Spleen (tissue), 7 donors: Measurements from ENCODE around the gene C11orf65.

Source experiments
- CTCF ChIP-seq, 11 experiments: fragments of 200-600 bp in 7 of 11; fragments of 450-650 bp in 4 of 11; sonication (generic) in 4 of 11; IDR thresholded peaks in 8 of 11; conservative IDR thresholded peaks in 3 of 11; 1 replicate in 7 of 11; 2 replicates in 4 of 11; pipeline versions ENCODE4 v1.4.0 to v1.8.0; 2016 to 2021; ENCODE audit warnings: antibody characterized with exemption in 11 of 11, inconsistent platforms in 4 of 11, mild to moderate bottlenecking in 1 of 11
- POLR2AphosphoS5 ChIP-seq, 3 donors: sonication (generic); formaldehyde crosslinking; IDR thresholded peaks; one replicate each; pipeline ENCODE4 v1.5.1; 2017; ENCODE audit warnings: antibody characterized with exemption in 3 of 3
- donor health status: DM: no; HTN: no; CAD: no; lungs with moderate emphysema.
- donor health status: DM: no; HTN: no; CAD: no.
- donor health status: DM: no; HTN: no; CAD: no.

DNA sequence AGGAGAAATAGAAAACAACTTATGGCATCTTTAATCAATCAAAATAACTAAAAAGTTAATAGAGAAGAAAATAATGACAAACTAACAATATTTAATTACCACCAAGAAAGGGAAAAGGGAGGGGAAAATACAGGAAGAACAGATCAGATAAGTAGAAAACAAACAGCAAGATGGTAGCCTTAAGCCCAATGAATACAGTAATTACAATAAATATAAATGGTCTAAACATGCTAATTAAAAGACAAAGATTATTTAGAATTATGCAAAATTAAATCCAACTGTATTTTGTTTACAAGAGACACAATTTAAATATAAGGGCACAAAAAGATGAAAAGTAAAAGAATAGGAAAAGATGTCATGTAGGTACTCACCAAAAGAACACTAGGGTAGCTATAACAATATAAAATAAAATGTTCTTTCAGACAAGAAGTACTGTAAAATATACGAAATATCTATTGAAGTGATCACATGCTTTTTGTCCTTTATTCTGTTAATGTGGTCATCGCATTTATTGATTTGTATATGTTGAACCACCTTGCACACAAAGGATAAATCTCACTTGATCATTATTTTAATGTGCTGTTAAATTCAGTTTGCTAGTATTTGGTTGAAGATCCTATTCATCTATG is 14.0 kb downstream of the C11orf65 start:
- no peak for TF ChIP-seq CTCF (IDR thresholded peaks at IDR 0.05 in 8 of 11, conservative IDR thresholded peaks at IDR 0.05 in 3 of 11)
- no peak for TF ChIP-seq POLR2AphosphoS5 (IDR thresholded peaks at IDR 0.05)
